NCI-H146 (cell line): ENCODE measurements around the gene TXNL1.
"Not testable (repeated sequence)": the region's sequence is repeated elsewhere in the genome, so short reads cannot be mapped to it uniquely, and the experiment has no call there.

ENCODE experiments used
- DNase-seq: peaks from one replicate; lab custom pipeline; 2025; lab: John Stamatoyannopoulos, UW

TXNL1 gene

GRCh38 chr18:56638232-56639103, at the start of gene TXNL1:
Gene TXNL1 (minus strand): TSS chr18:56638592. CDS start chr18:56638440, 152 bp downstream.
- peak; percentile 100 for DNase-seq

DNA sequence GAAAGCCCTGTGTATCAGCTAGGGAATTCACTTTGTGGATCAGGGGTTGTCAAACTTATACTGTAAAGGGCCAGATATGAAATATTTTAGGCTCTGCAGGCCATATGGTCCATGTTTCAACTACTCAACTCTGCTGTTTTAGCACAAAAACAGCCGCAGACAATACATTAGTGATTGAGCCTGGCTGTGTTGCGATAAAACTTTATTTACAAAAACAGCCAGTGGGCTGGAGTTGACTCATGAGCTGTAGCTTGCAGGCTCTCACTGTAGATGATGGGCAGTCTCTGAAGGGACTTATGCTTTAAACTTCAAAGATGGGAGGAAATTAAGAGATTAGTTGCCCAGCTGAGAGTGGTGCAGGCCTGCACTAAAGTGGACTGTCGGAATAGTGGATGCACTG, 45.9 kb upstream of the TXNL1 start:
- DNase-seq, result no peak

DNA sequence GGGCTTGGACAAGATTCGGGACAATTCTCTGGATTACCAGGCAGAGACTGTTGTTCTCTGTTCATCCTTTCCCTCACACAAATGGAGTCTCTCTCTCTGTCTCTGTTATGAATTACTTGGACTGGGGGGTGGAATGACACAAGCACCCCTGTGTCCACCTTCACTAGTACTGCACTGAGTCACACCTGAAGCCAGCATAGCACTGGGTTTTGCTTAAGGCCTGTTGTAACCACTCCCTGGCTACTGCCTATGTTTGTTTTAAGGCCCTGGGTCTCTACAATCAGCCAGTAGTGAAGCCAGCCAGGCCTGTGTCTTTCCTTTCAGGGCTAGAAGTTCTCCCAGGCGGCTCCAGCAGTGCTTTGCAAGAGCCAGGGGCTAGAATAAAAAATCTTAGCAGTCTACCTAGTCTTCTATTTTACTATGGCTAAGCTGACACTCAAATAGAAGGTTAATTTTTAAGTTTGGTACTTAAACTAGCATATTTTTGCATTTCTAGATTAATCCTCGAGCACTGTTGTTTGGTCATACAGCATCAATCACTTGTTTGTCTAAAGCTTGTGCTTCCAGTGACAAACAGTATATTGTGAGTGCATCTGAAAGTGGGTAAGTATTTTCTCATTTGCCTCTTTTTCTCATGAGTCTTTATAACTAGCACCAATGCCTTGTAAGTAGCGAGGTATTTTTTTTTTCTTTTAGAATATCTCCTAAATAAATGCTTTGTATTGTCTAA, 40.6 kb upstream of the TXNL1 start:
- DNase-seq, result no peak

- no peak for DNase-seq
These were observed 38.2 kb upstream of the TXNL1 start for GRCh38 chr18:56676639-56677038.

GRCh38 chr18:56672981-56673380, 34.6 kb upstream of the TXNL1 start:
- DNase-seq, result no peak

DNA sequence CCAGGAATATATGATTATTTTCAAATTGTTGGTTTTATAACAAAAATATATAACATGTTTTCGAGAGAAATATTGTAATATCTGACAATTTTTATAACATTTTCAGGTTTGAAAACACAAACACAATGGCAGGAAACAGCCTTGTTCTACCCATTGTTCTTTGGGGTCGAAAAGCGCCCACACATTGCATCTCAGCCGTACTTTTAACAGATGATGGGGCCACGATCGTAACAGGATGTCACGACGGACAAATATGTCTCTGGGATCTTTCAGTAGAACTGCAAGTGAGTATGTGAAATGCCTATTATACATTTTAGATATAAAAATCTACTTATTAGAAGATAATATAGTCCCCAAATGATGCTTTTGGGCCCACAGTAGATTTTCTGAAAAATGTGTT, 34.0 kb upstream of the TXNL1 start:
- no peak for DNase-seq

- DNase-seq, result no peak
These were observed 24.5 kb upstream of the TXNL1 start for GRCh38 chr18:56662902-56663301.

DNA sequence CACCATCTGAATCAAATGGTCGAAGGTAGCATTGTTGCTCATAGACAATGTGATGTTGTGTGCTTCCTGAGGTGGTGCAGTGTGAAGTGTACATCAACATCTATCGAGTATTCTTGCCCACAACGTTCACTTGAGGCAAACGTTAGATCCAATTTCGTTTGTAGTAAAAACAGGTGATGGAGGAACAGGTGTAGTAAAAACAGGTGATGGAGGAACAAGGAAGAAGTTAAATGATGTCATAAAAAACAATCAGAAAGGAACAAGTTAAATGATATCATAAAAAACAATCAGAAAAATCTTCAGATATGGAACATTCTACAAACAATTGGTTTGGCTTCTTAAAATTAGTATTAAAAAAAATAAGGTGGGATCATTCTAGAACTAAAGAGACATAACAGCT, 24.1 kb upstream of the TXNL1 start:
- DNase-seq, result no peak

GRCh38 chr18:56662063-56662408, 23.6 kb upstream of the TXNL1 start:
- DNase-seq, result no peak

DNA sequence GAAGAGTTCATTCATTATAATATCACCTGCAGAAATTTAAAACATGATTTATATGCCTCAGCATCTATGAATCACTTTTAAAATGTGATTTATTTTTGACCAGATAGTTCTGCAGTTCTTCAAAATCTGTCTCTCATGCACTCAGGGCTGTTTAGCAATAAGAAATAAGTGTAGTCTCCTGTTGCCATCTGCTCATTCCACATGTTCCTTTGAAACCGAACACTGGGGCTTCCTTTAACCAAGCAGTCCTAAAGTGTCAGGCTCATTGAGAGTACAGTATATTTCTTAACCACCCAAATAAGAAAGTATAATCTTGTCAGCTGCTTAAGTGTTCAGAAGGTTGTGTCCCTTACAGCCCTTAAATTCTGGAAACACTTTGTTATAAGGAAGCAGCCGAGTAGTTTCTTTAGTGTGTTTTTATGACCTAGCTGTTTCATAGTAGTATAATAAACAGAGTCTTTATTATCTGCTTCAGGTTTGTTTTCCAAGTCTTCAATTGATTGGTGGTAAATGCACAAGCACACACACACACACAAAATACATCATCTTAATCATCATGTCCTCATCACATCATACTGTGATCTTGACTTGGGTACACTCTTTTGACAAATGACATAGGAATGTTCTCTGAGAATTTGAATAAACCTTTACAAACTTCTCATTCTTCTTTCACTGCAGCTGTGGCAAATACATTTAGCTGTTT, 23.1 kb upstream of the TXNL1 start:
- no peak for DNase-seq

DNA sequence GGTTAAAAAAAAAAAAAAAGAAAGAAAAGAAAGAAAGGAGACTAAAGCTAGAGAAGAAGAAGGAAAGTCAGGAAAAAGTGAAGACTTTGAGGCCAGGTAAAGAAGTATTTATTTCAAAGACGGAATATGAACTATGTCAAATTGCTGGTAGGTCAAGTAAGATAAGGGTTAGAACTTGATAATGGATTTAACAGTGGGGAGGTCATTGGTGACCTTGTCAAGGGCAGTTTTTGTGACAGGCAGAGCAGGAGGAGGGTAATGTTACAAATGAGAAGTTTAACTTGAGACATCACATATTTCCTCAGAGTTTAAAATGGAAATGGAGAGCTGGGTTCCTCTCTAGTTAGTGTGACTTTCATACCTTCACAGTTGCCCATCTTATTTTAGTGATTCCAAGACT, 22.3 kb upstream of the TXNL1 start:
- no peak for DNase-seq

DNA sequence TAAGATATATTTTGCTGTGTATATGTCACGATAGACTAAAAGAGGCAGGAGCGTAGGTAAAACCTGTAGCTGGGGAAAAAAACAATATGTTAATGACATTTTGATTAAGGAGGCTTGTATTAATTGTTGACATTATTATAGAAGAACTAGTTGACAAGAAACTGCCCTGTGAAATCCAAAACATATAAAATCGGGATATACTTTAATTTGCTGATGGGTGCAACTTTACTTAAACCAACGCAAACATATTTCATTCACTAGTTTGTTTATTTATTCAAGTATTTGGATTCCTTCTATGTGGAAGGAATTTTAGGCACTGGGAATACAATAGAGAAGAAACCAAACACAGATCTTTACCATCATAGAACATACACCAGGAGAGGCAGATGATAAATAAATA, 20.7 kb upstream of the TXNL1 start:
- no peak for DNase-seq

DNA sequence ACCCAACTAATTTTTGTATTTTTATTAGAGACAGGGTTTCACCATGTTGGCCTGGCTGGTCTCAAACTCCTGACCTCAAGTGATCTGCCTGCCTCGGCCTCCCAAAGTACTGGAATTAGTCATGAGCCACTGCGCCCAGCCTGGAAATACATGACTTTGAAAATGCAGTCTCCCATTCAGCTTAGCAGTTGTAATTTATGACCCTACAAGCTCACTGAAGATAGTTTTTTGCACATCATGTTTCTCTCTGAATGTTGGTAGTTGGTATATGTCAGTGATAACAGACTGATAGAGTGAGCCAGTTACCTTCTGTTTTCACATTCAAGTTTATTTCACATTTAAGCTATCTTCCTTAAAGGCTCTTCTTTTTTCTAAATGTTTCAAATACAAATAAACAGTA, 19.9 kb upstream of the TXNL1 start:
- DNase-seq, result no peak

DNA sequence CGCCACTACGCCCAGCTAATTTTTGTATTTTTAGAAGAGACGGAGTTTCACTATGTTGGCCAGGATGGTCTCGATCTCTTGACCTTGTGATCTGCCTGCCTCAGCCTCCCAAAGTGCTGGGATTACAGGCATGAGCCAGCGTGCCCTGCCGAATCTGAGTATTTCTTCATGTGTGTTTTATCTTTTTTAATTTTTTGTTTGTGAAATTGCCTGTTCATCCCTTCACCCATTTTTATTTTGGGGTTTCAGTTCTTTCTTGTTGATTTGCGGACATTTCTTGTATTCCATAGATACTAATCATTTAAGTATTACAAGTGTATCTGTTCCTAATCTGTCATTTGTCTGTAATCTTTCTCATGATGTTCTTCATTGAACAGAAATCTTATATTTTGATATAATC, 15.9 kb upstream of the TXNL1 start:
- DNase-seq, result not testable (repeated sequence)

DNA sequence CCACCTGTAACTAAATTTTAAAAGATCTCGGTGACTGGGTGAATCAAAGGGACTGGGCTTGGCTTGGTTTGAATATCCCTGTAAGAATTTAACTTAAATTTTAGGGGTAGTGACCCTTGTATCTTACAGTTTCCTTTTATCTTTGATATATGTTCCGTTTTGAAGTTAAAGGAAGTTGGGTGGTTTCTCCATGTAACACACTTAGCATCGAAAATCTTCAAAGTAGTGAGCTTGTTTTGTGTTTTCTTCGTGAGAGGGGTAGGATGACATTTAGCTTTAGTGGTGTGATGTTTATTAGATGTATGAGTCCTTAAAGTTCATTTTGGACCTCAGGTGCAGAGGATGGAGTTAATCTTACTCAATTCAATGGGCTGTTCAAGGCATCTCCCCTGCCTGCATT, 14.4 kb upstream of the TXNL1 start:
- no peak for DNase-seq

DNA sequence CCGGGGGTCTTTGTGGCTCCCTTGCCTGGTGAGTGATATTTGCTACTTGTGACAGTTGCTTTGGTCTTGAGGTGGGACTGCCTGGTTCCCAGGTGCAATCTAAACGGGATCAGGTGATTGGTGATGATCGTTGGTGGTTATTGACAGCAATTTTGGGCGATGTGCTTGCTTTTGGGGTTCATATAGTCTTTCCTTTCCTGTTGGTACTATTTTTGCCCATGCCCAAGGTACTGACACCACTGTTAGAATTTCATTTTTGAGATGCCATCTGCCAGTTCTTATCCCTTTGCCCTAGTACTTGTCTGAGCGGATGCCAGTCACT, 13.3 kb upstream of the TXNL1 start:
- DNase-seq, result peak; percentile 13

DNA sequence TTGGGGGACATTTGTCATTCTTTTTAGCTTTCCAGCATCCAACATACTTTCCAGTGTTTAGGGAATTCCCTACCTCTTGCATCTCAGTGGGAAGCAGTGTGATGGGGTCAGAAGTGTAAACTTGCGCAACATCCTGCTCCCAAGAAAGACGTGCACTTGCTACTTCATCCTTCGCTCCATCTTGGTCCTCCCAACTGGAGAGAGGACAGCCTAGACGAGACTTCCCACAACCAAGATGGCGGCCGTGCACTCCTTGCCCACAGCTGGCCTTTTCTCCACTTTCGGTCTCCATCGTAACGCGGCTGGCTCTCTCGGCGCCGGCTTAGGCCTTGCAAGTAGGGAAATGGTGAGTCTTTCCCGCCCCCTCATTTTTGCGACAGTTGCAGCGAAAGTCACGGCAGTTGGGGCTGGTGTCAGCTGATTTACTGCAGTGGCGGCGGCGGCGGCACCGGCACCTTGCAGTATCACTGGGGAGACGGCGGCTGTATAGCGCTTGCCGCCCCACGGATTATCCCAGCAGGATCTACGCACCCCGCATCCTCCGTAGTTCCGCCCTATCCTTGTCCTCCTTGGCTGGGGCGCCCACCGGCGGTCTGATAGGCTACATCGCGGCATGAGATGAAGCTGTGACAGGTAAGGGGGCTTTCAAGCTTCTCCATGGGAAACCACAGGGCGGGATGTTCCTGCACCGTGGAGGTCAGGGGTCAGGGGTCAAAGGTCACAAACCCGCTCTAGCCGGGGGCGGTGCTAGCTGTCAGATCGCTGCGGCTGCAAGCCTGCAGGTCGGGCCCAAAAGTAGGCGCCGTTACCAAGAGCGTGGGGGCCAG, 12.8 kb upstream of the TXNL1 start, which contains the start of gene WDR7:
TSS of gene WDR7 (plus strand) at position 416 of the 827 bp plus-strand sequence. CDS start 21,157 bp downstream, outside the sequence.
- peak; percentile 100 for DNase-seq

DNA sequence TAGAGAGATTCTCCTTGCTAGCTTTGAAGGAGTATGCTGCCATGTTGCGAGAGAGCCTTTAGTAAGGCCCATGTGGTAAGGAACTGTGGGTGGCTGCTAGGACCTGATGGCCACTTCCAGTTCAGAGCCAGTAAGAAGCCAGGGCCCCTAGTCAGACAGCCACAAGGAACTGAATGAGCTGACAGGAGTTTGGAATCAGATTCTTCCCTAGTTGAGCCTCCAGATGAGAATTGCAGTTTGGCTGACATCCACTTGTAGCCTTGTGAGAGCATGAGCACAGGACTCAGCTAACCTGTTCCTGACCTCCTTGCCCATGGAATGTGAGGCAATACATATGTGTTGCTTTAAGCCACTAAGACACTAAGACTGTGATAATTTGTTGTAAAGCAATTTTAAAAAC, 11.6 kb upstream of the TXNL1 start:
- no peak for DNase-seq

GRCh38 chr18:56647951-56648893, 9.8 kb upstream of the TXNL1 start:
- DNase-seq, result no peak

DNA sequence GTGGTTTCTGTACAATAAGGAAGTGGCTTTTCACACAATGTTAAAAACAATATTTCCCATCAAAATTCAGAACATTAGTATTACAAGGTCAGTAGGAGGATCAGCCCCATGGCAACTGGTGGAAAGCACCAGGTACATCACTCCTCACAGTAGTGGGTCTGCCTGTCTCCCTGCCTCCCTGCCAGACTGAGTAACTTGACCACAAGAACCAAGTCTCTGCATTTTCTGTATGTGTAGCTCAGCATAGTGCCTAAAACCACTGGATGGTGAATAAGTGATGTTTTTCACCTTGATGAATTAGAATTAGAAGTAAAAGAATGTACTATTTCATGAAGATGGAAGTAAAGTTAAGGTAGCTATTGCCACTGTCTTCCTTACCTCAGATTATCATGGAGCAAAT, 8.7 kb upstream of the TXNL1 start:
- DNase-seq, result no peak
